Natural killer cell (primary cell): ENCODE results near the gene FMNL1. TPM values are rescaled to one million over a fixed set of nuclear protein-coding genes. Genes with fewer than 3 reads are reported as not detected.

Experiments
- ATAC-seq, 3 donors: fragments of 150-1000 bp in 2 of 3; fragments of 200-7000 bp in 1 of 3; cut with Tn5 transposase; 1 replicate in 1 of 3; 2 replicates in 2 of 3; pipeline ENCODE4 v1.10.0; 2021; ENCODE audit warnings: mild to moderate bottlenecking in 2 of 3, moderate library complexity in 2 of 3
- DNase-seq, 2 donors: peaks; one replicate each; pipeline versions ENCODE4 v3.0.0 to v3.0.0-alpha.2; 2013 to 2021; ENCODE audit warnings: mixed read lengths in 1 of 2
- H3K27ac ChIP-seq: one replicate; pipeline ENCODE4 v1.5.1; 2013; ENCODE audit warnings: mild to moderate bottlenecking, low read length
- H3K27me3 ChIP-seq: one replicate; pipeline ENCODE4 v1.6.1; 2013; ENCODE audit warnings: low read length; ENCODE audit not compliant: control insufficient read depth, insufficient read depth
- H3K36me3 ChIP-seq: one replicate; pipeline ENCODE4 v1.6.1; 2013; ENCODE audit warnings: low read length; ENCODE audit not compliant: control insufficient read depth, insufficient read depth
- H3K4me1 ChIP-seq: one replicate; pipeline ENCODE4 v1.6.1; 2013; ENCODE audit warnings: low read length; ENCODE audit not compliant: control insufficient read depth, insufficient read depth
- H3K4me3 ChIP-seq: one replicate; pipeline ENCODE4 v1.5.1; 2013; ENCODE audit warnings: low read length
- H3K9me3 ChIP-seq: one replicate; pipeline ENCODE4 v1.6.1; 2013; ENCODE audit warnings: low read length; ENCODE audit not compliant: control insufficient read depth, insufficient read depth
- H3K27ac Mint-ChIP-seq, 2 donors: one replicate each; pipeline ENCODE4 v1.8.0; 2022; ENCODE audit warnings: mild to moderate bottlenecking in 2 of 2, mixed read lengths in 2 of 2, moderate library complexity in 1 of 2
- H3K27me3 Mint-ChIP-seq, 2 donors: one replicate each; pipeline ENCODE4 v1.8.0; 2022; ENCODE audit warnings: low read depth in 2 of 2, mixed read lengths in 2 of 2
- H3K36me3 Mint-ChIP-seq: one replicate; pipeline ENCODE4 v1.8.0; 2022; ENCODE audit warnings: mixed read lengths
- H3K4me1 Mint-ChIP-seq, 2 donors: one replicate each; pipeline ENCODE4 v1.8.0; 2022; ENCODE audit warnings: mixed read lengths in 2 of 2
- H3K4me3 Mint-ChIP-seq: one replicate; pipeline ENCODE4 v1.8.0; 2022; ENCODE audit warnings: mild to moderate bottlenecking, moderate library complexity, mixed read lengths
- H3K9me3 Mint-ChIP-seq, 2 donors: one replicate each; pipeline ENCODE4 v1.8.0; 2022; ENCODE audit warnings: mixed read lengths in 2 of 2
- CTCF ChIP-seq: fragments of 200-600 bp; IDR thresholded peaks from one replicate; pipeline ENCODE4 v1.8.0; 2022; ENCODE audit warnings: antibody characterized with exemption
- WGBS: methylation state at CpG from one replicate; pipeline ENCODE4 v1.1.7; 2013; ENCODE audit warnings: missing lambda C conversion rate; ENCODE audit not compliant: insufficient coverage; 5-methylcytosine and 5-hydroxymethylcytosine counted together
- intact Hi-C: fragments of 100-400 bp; cut with micrococcal nuclease; formaldehyde crosslinking; loops from one replicate; pipeline ENCODE4 v1.14.2; 2022
- total RNA-seq, 4 donors: library from RNA; stranded (reverse); fragments of 120-200 nt in 1 of 4; gene quantifications; one replicate each; pipeline versions ENCODE4 v1.2.3 to v1.2.4, GENCODE V29; 2013 to 2022

Gene FMNL1
- total RNA-seq, 3 donors from 2014 or later (not counting 1 experiment from before 2014, with no cell fraction given) = 741 to 836 (median 752) TPM

- 84% methylated on average over 2 of the region's 3 CpGs for WGBS
- ATAC-seq = no peak
- Histone ChIP-seq H3K4me1 (peaks cover 32% of the 10 kb centered on the region), H3K4me3 (no peak overlapping the region), H3K36me3 (no peaks in the 10 kb centered on the region), H3K9me3 (no peaks in the 10 kb centered on the region), H3K27ac (no peak overlapping the region), H3K27me3 (no peaks in the 10 kb centered on the region)
- no peaks in the 10 kb centered on the region for H3K27me3 Mint-ChIP-seq
- intact Hi-C loops = no loop called here
- no peak for DNase-seq
- TF ChIP-seq CTCF = no peak
- no peaks in the 10 kb centered on the region for H3K36me3 Mint-ChIP-seq
- H3K4me1 Mint-ChIP-seq = peaks cover 13 to 27% of the 10 kb centered on the region in 2 donors
- H3K27ac Mint-ChIP-seq = no peak overlapping the region
- no peaks in the 10 kb centered on the region for H3K9me3 Mint-ChIP-seq
- H3K4me3 Mint-ChIP-seq = peak overlapping the region; percentile 50
Measured at GRCh38 chr17:45175759-45176115, 45.9 kb upstream of the FMNL1 start.

GRCh38 chr17:45177563-45177962 is 44.1 kb upstream of the FMNL1 start:
- TF ChIP-seq CTCF = no peak
- ATAC-seq = no peak
- H3K36me3 ChIP-seq = no peaks in the 10 kb centered on the region
- no peaks in the 10 kb centered on the region for H3K9me3 Mint-ChIP-seq
- no peaks in the 10 kb centered on the region for H3K27me3 Mint-ChIP-seq
- H3K4me1 ChIP-seq = peaks cover 13% of the 10 kb centered on the region
- WGBS = 88% methylated on average over 5 of the region's 7 CpGs
- intact Hi-C loops = no loop called here
- H3K4me3 ChIP-seq = no peak overlapping the region
- no peak overlapping the region for H3K27ac Mint-ChIP-seq
- peaks cover 4 to 9% of the 10 kb centered on the region in 2 donors for H3K4me1 Mint-ChIP-seq
- H3K27ac ChIP-seq = no peak overlapping the region
- no peaks in the 10 kb centered on the region for H3K9me3 ChIP-seq
- no peak for DNase-seq
- H3K27me3 ChIP-seq = no peaks in the 10 kb centered on the region
- H3K4me3 Mint-ChIP-seq = no peak overlapping the region
- no peaks in the 10 kb centered on the region for H3K36me3 Mint-ChIP-seq

DNA sequence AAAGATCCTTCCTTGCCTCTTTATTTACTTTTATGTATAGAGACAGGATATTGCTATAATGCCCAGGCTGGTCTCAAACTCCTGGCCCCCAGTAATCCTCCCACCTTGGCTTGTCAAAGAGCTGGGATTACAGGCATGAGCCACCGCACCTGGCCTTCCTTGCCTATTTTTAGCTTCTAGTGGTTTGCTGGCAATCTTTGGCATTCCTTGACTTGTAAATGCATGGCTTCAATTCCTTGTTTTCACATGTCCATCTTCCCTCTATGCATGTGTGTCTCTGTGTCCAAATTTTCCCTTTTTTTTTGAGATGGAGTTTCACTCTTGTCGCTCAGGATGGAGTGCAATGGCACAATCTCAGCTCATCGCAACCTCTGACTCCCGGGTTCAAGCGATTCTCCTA is 37.5 kb upstream of the FMNL1 start:
- Mint-ChIP-seq H3K27me3 (no peaks in the 10 kb centered on the region), H3K27ac (no peak overlapping the region), H3K4me1 (no peaks in the 10 kb centered on the region), H3K4me3 (no peak overlapping the region), H3K36me3 (no peaks in the 10 kb centered on the region), H3K9me3 (no peaks in the 10 kb centered on the region)
- H3K4me1 ChIP-seq = no peaks in the 10 kb centered on the region
- no peak overlapping the region for H3K4me3 ChIP-seq
- no peak for DNase-seq
- 93% methylated on average over 5 of the region's 5 CpGs for WGBS
- no peaks in the 10 kb centered on the region for H3K27me3 ChIP-seq
- H3K36me3 ChIP-seq = no peaks in the 10 kb centered on the region
- TF ChIP-seq CTCF = no peak
- intact Hi-C loops = no loop called here
- no peak overlapping the region for H3K27ac ChIP-seq
- ATAC-seq = no peak
- H3K9me3 ChIP-seq = no peaks in the 10 kb centered on the region

- H3K9me3 Mint-ChIP-seq = no peaks in the 10 kb centered on the region
- H3K27ac ChIP-seq = no peak overlapping the region
- TF ChIP-seq CTCF = no peak
- H3K36me3 ChIP-seq = no peaks in the 10 kb centered on the region
- no peaks in the 10 kb centered on the region for H3K9me3 ChIP-seq
- no peak for ATAC-seq
- no peak overlapping the region for H3K4me3 ChIP-seq
- no peak for DNase-seq
- H3K4me3 Mint-ChIP-seq = no peak overlapping the region
- H3K4me1 Mint-ChIP-seq = no peaks in the 10 kb centered on the region
- no peaks in the 10 kb centered on the region for H3K36me3 Mint-ChIP-seq
- H3K27me3 ChIP-seq = no peaks in the 10 kb centered on the region
- no peaks in the 10 kb centered on the region for H3K4me1 ChIP-seq
- WGBS = 87% methylated on average over 7 of the region's 7 CpGs
- intact Hi-C loops = no loop called here
- no peaks in the 10 kb centered on the region for H3K27me3 Mint-ChIP-seq
- H3K27ac Mint-ChIP-seq = no peak overlapping the region
Measured at GRCh38 chr17:45186801-45187354, 34.8 kb upstream of the FMNL1 start.
